Prostate gland (tissue), 2 donors: ENCODE results near the gene SETBP1. TPM values are rescaled to one million over a fixed set of nuclear protein-coding genes. Genes with fewer than 3 reads are reported as not detected.

Experiments used
- DNase-seq: peaks from one replicate; pipeline ENCODE4 v3.0.0-alpha.2; 2019; ENCODE audit warnings: low spot score
- H3K27ac ChIP-seq, 2 donors: fragments of 200-600 bp; sonication (generic); 2 replicates each; pipeline ENCODE4 v1.5.1; 2017 to 2019
- H3K27me3 ChIP-seq: fragments of 200-600 bp; sonication (generic); replicated peaks from 2 replicates; pipeline ENCODE4 v1.5.1; 2019; ENCODE audit not compliant: insufficient read depth
- H3K36me3 ChIP-seq, 2 donors: fragments of 200-600 bp; sonication (generic); 1 replicate in 1 of 2; 2 replicates in 1 of 2; pipeline versions ENCODE4 v1.5.1 to v1.8.1; 2017 to 2019
- H3K4me1 ChIP-seq: fragments of 200-600 bp; sonication (generic); replicated peaks from 2 replicates; pipeline ENCODE4 v1.5.1; 2019
- H3K4me3 ChIP-seq, 2 donors: fragments of 200-600 bp; sonication (generic); 2 replicates each; pipeline ENCODE4 v1.5.1; 2017 to 2019
- H3K9me3 ChIP-seq: fragments of 200-600 bp; sonication (generic); 2 replicates; pipeline ENCODE4 v1.5.1; 2017
- CTCF ChIP-seq, 4 experiments: fragments of 200-600 bp in 2 of 4; fragments of 450-650 bp in 2 of 4; sonication (generic) in 2 of 4; IDR thresholded peaks; 1 replicate in 3 of 4; 2 replicates in 1 of 4; pipeline ENCODE4 v1.5.1; 2016 to 2019; ENCODE audit warnings: antibody characterized with exemption in 4 of 4, mild to moderate bottlenecking in 2 of 4, moderate library complexity in 2 of 4
- POLR2A ChIP-seq: fragments of 450-650 bp; IDR thresholded peaks from one replicate; pipeline ENCODE4 v1.6.1; 2016; ENCODE audit warnings: antibody characterized with exemption, mild to moderate bottlenecking
- POLR2AphosphoS5 ChIP-seq: sonication (generic); formaldehyde crosslinking; IDR thresholded peaks from one replicate; pipeline ENCODE4 v1.6.1; 2017; ENCODE audit warnings: antibody characterized with exemption
- WGBS: methylation state at CpG from one replicate; pipeline ENCODE4 v1.1.5; 2018; 5-methylcytosine and 5-hydroxymethylcytosine counted together
- intact Hi-C: fragments of 100-400 bp; cut with DNase I; formaldehyde crosslinking; loops from one replicate; pipeline ENCODE4 v1.14.2; 2022
- total RNA-seq, 2 donors: library from RNA; depleted of rRNA; stranded (reverse); fragments of >200 nt; gene quantifications; one replicate each; pipeline ENCODE4 v1.1.0, GENCODE V29; 2016

The SETBP1 gene
- total RNA-seq, 2 donors from 2014 or later, result 28.4 to 45.1 TPM

GRCh38 chr18:45015788-45016128, 335.1 kb downstream of the SETBP1 start:
- 31% methylated on average over 1 of the region's 1 CpG for WGBS
- no peaks in the 10 kb centered on the region for H3K27me3 ChIP-seq
- no peak overlapping the region for H3K4me3 ChIP-seq
- H3K9me3 ChIP-seq, result no peaks in the 10 kb centered on the region
- DNase-seq, result no peak
- no peak for TF ChIP-seq CTCF (IDR thresholded peaks at IDR 0.05)
- TF ChIP-seq POLR2AphosphoS5, result no peak
- no peak for TF ChIP-seq POLR2A
- intact Hi-C loops, result loop anchor here (5.0 to 10.0 kb wide), 5 partner anchors 49 to 331 kb away; partner anchors contain the start of gene SETBP1
- no peaks in the 10 kb centered on the region for H3K36me3 ChIP-seq
- H3K27ac ChIP-seq, result peak overlapping the region; percentile 28 to 49
- H3K4me1 ChIP-seq, result no peaks in the 10 kb centered on the region

GRCh38 chr18:45019469-45019868, 338.8 kb downstream of the SETBP1 start:
- intact Hi-C loops, result loop anchor here (5.0 to 10.0 kb wide), 5 partner anchors 45 to 335 kb away; partner anchors contain the start of gene SETBP1
- no peak for DNase-seq
- Histone ChIP-seq H3K36me3 (no peaks in the 10 kb centered on the region), H3K4me1 (no peaks in the 10 kb centered on the region), H3K4me3 (no peak overlapping the region), H3K27me3 (no peaks in the 10 kb centered on the region), H3K9me3 (no peaks in the 10 kb centered on the region), H3K27ac (no peak overlapping the region)
- no peak for TF ChIP-seq CTCF (IDR thresholded peaks at IDR 0.05)
- no peak for TF ChIP-seq POLR2AphosphoS5
- no peak for TF ChIP-seq POLR2A
- 83% methylated on average over 1 of the region's 1 CpG for WGBS

GRCh38 chr18:45023519-45023918, 342.8 kb downstream of the SETBP1 start:
- DNase-seq, result no peak
- Histone ChIP-seq H3K27ac (no peak overlapping the region), H3K4me1 (no peaks in the 10 kb centered on the region), H3K4me3 (no peak overlapping the region), H3K36me3 (no peaks in the 10 kb centered on the region), H3K9me3 (no peaks in the 10 kb centered on the region), H3K27me3 (no peaks in the 10 kb centered on the region)
- intact Hi-C loops, result no loop called here
- TF ChIP-seq CTCF (IDR thresholded peaks at IDR 0.05) (no peak), POLR2A (no peak), POLR2AphosphoS5 (no peak)
- 86% methylated on average over 5 of the region's 5 CpGs for WGBS

DNA sequence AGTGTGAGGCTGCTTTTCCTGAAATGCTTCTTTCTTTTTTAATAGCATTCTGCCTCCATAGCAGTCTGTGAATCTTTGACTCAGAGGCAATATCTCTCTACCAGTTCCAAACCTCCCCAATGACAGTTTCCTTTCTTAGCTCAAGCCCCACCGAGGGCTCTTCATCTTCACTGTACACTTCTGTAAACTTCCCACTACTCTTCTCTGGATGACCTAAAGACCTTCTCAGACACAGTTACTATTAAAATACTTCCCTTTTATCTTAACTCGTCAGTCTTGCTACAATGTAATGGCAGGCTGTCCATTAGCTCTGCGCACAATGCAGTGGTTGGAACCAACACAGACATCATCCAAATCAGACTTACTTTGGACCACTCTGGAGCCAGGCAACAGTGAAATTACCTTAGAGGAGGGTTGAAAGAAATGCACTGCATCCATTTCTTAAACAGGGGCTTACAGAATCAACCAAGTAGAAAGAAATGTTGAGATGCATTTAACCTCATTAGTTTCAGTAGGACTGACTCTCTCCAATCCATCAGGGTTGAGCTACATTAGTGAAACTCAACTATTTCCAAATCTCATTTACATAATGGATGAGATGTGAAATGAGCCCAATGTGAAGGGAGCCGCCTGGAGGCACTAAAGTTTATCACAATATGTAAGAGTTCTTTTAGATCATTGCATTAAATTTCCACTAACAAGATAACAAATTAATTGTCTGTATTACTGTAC, 343.8 kb downstream of the SETBP1 start:
- no peaks in the 10 kb centered on the region for H3K36me3 ChIP-seq
- TF ChIP-seq POLR2A (no peak), POLR2AphosphoS5 (no peak), CTCF (IDR thresholded peaks at IDR 0.05) (no peak)
- H3K9me3 ChIP-seq, result no peaks in the 10 kb centered on the region
- no peaks in the 10 kb centered on the region for H3K27me3 ChIP-seq
- H3K4me1 ChIP-seq, result no peaks in the 10 kb centered on the region
- no peak overlapping the region for H3K27ac ChIP-seq
- intact Hi-C loops, result no loop called here
- WGBS, result 84% methylated on average over 4 of the region's 4 CpGs
- H3K4me3 ChIP-seq, result no peak overlapping the region
- no peak for DNase-seq

GRCh38 chr18:45025089-45025450, 344.4 kb downstream of the SETBP1 start:
- no peak overlapping the region for H3K27ac ChIP-seq
- H3K27me3 ChIP-seq, result no peaks in the 10 kb centered on the region
- no peak for DNase-seq
- H3K4me3 ChIP-seq, result no peak overlapping the region
- H3K36me3 ChIP-seq, result no peaks in the 10 kb centered on the region
- no peaks in the 10 kb centered on the region for H3K9me3 ChIP-seq
- intact Hi-C loops, result no loop called here
- WGBS, result 84% methylated on average over 4 of the region's 4 CpGs
- H3K4me1 ChIP-seq, result no peaks in the 10 kb centered on the region
- no peak for TF ChIP-seq POLR2AphosphoS5
- no peak for TF ChIP-seq POLR2A
- TF ChIP-seq CTCF (IDR thresholded peaks at IDR 0.05), result no peak
